GM12872 (cell line): ENCODE results near the gene RAB3C.

ENCODE experiments used
- TF ChIP-seq, protein P1 (sequence below): IDR thresholded peaks from 3 replicates; pipeline ENCODE4 v1.5.1; 2011; ENCODE audit warnings: low read depth, mild to moderate bottlenecking, low read length, moderate library complexity; ENCODE audit not compliant: insufficient read depth

The RAB3C gene

DNA sequence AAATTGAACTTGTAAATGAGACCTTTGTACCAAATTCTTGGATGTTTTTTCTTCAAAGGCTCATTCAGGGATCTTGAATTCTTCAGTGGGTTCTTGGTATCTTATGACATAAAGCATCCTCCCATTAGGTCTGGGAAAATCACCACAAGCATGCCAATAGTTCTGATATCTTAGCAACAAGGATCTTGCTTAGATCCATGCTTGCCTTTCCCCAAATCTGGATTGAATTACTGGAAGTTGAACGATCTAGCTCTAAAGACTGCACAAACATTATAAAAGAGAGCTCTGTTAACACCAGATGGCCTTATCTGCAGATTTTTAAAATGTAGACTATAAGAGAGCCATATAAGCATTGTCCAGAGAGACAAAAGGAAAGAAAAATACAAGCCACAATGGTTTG is 266.3 kb downstream of the RAB3C start:
- TF ChIP-seq, protein P1, sequence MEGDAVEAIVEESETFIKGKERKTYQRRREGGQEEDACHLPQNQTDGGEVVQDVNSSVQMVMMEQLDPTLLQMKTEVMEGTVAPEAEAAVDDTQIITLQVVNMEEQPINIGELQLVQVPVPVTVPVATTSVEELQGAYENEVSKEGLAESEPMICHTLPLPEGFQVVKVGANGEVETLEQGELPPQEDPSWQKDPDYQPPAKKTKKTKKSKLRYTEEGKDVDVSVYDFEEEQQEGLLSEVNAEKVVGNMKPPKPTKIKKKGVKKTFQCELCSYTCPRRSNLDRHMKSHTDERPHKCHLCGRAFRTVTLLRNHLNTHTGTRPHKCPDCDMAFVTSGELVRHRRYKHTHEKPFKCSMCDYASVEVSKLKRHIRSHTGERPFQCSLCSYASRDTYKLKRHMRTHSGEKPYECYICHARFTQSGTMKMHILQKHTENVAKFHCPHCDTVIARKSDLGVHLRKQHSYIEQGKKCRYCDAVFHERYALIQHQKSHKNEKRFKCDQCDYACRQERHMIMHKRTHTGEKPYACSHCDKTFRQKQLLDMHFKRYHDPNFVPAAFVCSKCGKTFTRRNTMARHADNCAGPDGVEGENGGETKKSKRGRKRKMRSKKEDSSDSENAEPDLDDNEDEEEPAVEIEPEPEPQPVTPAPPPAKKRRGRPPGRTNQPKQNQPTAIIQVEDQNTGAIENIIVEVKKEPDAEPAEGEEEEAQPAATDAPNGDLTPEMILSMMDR = no peak

DNA sequence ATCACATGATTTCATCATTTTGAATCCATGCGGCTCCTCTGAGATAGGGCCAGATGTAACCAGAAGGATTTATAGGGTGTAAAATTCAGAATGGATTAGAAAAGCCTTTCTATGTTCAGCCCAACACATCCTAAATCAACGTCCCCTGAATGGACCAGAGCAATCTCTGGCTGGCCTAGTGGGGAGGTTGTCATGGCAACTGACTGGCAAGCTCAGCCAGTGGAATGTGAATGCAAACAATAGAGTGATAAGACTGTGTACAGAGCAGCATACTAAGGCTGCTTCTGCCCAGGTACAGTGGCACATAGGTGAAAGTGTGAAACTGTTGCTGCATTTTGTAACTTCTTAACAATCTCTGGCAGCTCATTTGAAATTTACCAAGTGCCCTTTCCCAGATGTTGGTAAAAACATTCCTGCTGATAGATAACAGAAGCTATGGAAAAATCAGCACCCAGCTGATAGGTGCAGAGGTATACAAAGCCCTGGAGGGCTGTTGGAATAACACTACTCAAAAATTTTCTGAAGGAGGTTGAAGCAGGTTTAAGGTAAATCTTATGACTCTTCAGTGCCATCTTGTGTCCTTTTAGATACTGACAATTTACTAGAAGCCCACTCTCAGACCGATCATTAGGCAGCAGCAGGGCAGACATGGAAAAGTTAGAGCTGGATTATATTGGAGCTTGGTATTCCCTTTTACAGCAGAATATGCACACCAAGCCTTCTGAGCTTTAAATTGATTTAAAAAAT is 267.2 kb downstream of the RAB3C start:
- TF ChIP-seq, protein P1 = peak; percentile 45; the same call in 1 of the 3 replicates

- TF ChIP-seq, protein P1 = no peak
Observed at GRCh38 chr5:58851153-58851552, 268.3 kb downstream of the RAB3C start.

DNA sequence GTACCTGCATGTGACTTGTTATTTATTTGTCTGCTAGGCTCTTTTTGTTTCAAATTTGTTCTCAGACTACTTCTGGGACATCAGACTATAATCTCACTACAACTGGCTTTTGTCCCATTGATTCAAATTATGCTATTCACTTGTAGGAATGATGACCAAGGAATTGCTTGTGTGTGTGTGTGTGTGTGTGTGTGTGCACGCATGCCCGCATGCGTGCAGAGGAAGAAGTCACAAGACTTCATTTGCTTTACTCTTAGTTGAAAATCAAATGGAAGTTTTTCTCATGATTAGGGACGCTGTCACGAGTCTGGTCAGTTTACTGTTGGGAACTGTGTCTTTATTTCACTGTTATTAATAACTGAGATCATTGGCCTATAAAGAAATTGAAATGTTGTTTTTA is 268.7 kb downstream of the RAB3C start:
- TF ChIP-seq, protein P1 = no peak

GRCh38 chr5:58852566-58852965 is 269.7 kb downstream of the RAB3C start:
- TF ChIP-seq, protein P1 = no peak

DNA sequence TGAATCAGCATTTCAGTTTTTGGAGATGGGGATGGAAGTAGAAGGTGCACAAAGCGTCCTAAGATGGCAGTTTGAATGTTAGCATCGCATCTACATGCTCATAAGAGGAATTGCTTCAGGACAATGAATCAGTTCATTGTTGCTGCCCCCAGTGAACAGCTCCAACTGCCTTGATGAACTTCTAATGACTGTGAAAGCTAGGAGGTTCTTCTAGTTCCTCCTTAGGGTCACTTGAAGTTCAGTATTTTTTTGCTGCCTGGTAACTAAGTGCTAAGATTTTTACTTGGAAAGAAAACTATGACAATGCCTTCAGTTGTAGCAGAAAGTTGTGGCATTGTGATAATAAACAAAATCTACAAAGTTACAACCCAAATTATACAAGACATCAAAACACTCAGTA is 271.6 kb downstream of the RAB3C start:
- TF ChIP-seq, protein P1 = no peak

DNA sequence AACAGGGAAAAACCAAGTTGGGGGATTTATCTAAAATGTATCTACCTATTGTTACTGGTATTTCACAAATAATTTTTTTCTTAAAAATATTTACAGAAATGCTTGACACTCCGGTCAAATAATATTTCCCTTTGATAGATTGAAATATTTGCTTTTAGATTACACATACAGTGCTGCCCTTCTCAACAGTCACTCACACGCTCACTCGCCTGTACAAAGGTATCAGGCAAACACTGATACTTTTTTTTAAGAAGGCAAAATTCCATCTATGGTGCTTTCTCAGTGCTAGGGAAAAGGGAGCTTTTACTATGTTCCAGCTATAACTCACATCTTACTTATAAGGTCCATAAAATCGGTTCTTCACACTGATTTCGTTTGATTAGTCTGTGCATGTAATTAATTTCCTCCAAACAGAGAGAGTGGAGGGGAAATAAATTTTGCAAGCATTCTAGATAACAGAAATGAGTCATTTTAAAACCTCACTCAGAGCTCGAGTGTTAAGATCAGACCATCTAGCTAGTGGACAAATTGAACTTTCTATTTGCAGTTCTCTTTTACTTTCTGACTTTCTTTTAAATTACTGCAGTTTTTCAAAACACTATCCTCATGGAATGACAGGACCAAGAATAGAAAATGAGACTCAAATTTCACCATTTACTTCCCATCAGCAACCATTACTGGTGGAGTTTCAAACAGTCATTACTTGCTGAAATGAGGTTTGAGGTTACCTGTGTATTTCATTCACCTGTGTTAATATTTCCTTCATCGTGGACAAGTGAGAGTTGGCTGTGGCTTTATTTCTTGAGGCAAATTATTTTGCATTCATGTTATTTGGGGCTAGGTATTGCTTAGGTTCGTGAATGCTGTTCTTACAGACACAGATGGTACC is 273.2 kb downstream of the RAB3C start:
- TF ChIP-seq, protein P1 = no peak
